IPS-NIHi7 (cell line): ENCODE data around the gene KLHDC4.
"Not testable (repeated sequence)": the region's sequence is repeated elsewhere in the genome, so short reads cannot be mapped to it uniquely, and the experiment has no call there.

Experiments
- DNase-seq: peaks from one replicate; pipeline ENCODE4 v3.0.0; 2012; ENCODE audit warnings: mixed read lengths; ENCODE audit errors: extremely low spot score

KLHDC4 gene

GRCh38 chr16:87788730-87789436 is 23.1 kb upstream of the KLHDC4 start:
- DNase-seq: not testable (repeated sequence)

GRCh38 chr16:87787451-87788091 is 21.8 kb upstream of the KLHDC4 start:
- DNase-seq: not testable (repeated sequence)

GRCh38 chr16:87784812-87785211 is 19.0 kb upstream of the KLHDC4 start:
- no peak for DNase-seq

GRCh38 chr16:87782033-87782432 is 16.2 kb upstream of the KLHDC4 start:
- DNase-seq: no peak

- no peak for DNase-seq
Observed at GRCh38 chr16:87780385-87780989, 14.7 kb upstream of the KLHDC4 start.

GRCh38 chr16:87778830-87779579 is 13.2 kb upstream of the KLHDC4 start:
- DNase-seq: peak; percentile 88

- no peak for DNase-seq
Observed at GRCh38 chr16:87778476-87778829, 12.7 kb upstream of the KLHDC4 start.

- DNase-seq: not testable (repeated sequence)
Observed at GRCh38 chr16:87773836-87774235, 8.1 kb upstream of the KLHDC4 start.

GRCh38 chr16:87767456-87767855 is 1.7 kb upstream of the KLHDC4 start:
- not testable (repeated sequence) for DNase-seq

- DNase-seq: no peak
Observed at GRCh38 chr16:87766485-87766797, 655 bp upstream of the KLHDC4 start.

- no peak for DNase-seq
Observed at GRCh38 chr16:87765473-87765775, 362 bp downstream of the KLHDC4 start.

GRCh38 chr16:87764600-87765472 is 950 bp downstream of the KLHDC4 start:
- DNase-seq: no peak

- DNase-seq: no peak
Observed at GRCh38 chr16:87762620-87763019, 3.2 kb downstream of the KLHDC4 start.

- DNase-seq: no peak
Observed at GRCh38 chr16:87762071-87762571, 3.7 kb downstream of the KLHDC4 start.

GRCh38 chr16:87761060-87761459 is 4.7 kb downstream of the KLHDC4 start:
- DNase-seq: no peak

GRCh38 chr16:87757841-87758426 is 7.9 kb downstream of the KLHDC4 start:
- no peak for DNase-seq

- no peak for DNase-seq
Observed at GRCh38 chr16:87754535-87754934, 11.3 kb downstream of the KLHDC4 start.

- peak; percentile 45 for DNase-seq
Observed at GRCh38 chr16:87747626-87748414, 18.0 kb downstream of the KLHDC4 start.

GRCh38 chr16:87746178-87746577 is 19.6 kb downstream of the KLHDC4 start:
- no peak for DNase-seq

GRCh38 chr16:87744750-87745514 is 20.9 kb downstream of the KLHDC4 start:
- no peak for DNase-seq
